ENCODE data around the gene RSPH1.

RSPH1 gene

DNA sequence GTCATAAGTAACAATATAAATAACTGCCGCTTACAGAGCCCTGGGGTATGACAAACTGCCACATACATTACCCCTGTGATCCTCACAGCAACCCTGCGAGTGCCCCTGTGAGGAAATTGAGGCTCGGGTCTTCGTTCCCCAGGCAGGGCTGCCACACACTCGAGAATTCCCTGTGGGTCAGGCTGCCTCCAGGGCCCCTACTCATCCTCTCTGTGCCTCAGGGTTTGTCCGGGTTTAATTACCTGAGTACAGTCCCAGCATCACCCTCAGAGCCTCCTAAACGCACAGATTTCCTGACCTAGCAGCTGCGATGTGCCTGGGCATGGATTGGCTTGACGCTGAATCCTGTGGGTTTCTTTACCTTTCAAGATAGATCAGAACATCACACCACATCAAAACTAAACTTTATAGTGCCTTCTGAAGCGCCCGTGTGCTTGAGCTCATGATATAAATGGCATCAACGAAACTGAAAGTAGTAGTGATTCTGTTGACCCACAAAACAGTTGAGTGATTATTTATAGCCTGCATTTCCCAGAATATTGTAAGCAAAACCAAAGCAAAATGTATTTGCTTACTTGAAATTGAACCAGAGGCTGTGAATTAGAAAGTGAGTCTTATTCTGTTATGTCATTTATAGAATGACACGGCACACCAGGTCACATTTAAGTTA is 31.6 kb upstream of the RSPH1 start:
- ChIA-PET CTCF (no interaction called here), POLR2A (no interaction called here)
- no peak for DNase-seq (ENCODE audit: extremely low spot score)
- TF ChIP-seq BHLHE40 (IDR thresholded peaks at IDR 0.05; ENCODE audit: borderline replicate concordance), result no peak
- TF ChIP-seq SUZ12 (IDR thresholded peaks at IDR 0.05), result no peak
- TF ChIP-seq ELF4 (IDR thresholded peaks at IDR 0.05), result no peak
- TF ChIP-seq FOXM1 (IDR thresholded peaks at IDR 0.05; ENCODE audit: borderline replicate concordance), result no peak
- no peak for TF ChIP-seq FOXK2 (IDR thresholded peaks at IDR 0.05)
- no peak for TF ChIP-seq SP1 (IDR thresholded peaks at IDR 0.05)
- no peak for TF ChIP-seq FOXA1 (IDR thresholded peaks at IDR 0.05)
- TF ChIP-seq LEF1 (IDR thresholded peaks at IDR 0.05; ENCODE audit: borderline replicate concordance), result no peak
- no peak for TF ChIP-seq NFRKB (IDR thresholded peaks at IDR 0.05)
- TF ChIP-seq TARDBP (IDR thresholded peaks at IDR 0.05), result no peak
- no peak for TF ChIP-seq HDGF (IDR thresholded peaks at IDR 0.05; ENCODE audit: borderline replicate concordance)
- no peak for TF ChIP-seq PKNOX1 (IDR thresholded peaks at IDR 0.05)
- no peak for TF ChIP-seq ARNT (IDR thresholded peaks at IDR 0.05)

- TF ChIP-seq SUZ12 (IDR thresholded peaks at IDR 0.05) (no peak), FOXM1 (IDR thresholded peaks at IDR 0.05; ENCODE audit: borderline replicate concordance) (no peak), ARNT (IDR thresholded peaks at IDR 0.05) (no peak), BHLHE40 (IDR thresholded peaks at IDR 0.05; ENCODE audit: borderline replicate concordance) (no peak), L3MBTL2 (conservative IDR thresholded peaks at IDR 0.05) (no peak), ELF4 (IDR thresholded peaks at IDR 0.05) (no peak), PKNOX1 (IDR thresholded peaks at IDR 0.05) (no peak), HDGF (IDR thresholded peaks at IDR 0.05; ENCODE audit: borderline replicate concordance) (no peak), FOXA1 (IDR thresholded peaks at IDR 0.05) (no peak), SP1 (IDR thresholded peaks at IDR 0.05) (no peak), ZNF384 (IDR thresholded peaks at IDR 0.05) (no peak), FOXK2 (IDR thresholded peaks at IDR 0.05) (no peak), LEF1 (IDR thresholded peaks at IDR 0.05; ENCODE audit: borderline replicate concordance) (no peak)
- DNase-seq (ENCODE audit: extremely low spot score), result no peak
- CTCF ChIA-PET, result no interaction called here
- POLR2A ChIA-PET, result no interaction called here
These were observed 31.1 kb upstream of the RSPH1 start for GRCh38 chr21:42527127-42527488.

DNA sequence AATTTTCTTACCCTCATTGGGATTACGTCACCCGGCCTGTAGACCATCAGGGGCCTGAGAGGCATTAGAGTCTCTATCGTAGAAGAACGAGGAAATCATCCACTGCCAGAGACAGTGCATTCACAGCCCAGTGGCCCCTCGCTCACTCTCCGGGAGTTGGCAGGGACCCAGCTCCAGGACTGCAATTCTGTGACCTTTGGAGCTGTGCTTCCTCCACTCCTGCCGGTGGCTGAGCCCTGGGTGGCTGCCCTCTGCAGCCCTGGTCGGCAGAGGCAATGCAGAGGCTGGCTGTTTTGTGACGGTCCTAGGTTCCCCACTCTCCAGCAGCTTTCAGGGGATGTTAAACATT is 30.3 kb upstream of the RSPH1 start:
- POLR2A ChIA-PET, result no interaction called here
- CTCF ChIA-PET, result no interaction called here
- TF ChIP-seq L3MBTL2 (conservative IDR thresholded peaks at IDR 0.05), result no peak
- TF ChIP-seq ELF4 (IDR thresholded peaks at IDR 0.05), result no peak
- no peak for TF ChIP-seq ZNF384 (IDR thresholded peaks at IDR 0.05)
- no peak for TF ChIP-seq CTBP1 (IDR thresholded peaks at IDR 0.05; ENCODE audit: borderline replicate concordance)
- no peak for TF ChIP-seq ARNT (IDR thresholded peaks at IDR 0.05)
- TF ChIP-seq LEF1 (IDR thresholded peaks at IDR 0.05; ENCODE audit: borderline replicate concordance), result no peak
- TF ChIP-seq SUZ12 (IDR thresholded peaks at IDR 0.05), result no peak
- no peak for TF ChIP-seq SP1 (IDR thresholded peaks at IDR 0.05)
- TF ChIP-seq HDGF (IDR thresholded peaks at IDR 0.05; ENCODE audit: borderline replicate concordance), result no peak
- TF ChIP-seq FOXA1 (IDR thresholded peaks at IDR 0.05), result no peak
- no peak for TF ChIP-seq TARDBP (IDR thresholded peaks at IDR 0.05)
- TF ChIP-seq BHLHE40 (IDR thresholded peaks at IDR 0.05; ENCODE audit: borderline replicate concordance), result no peak
- no peak for DNase-seq (ENCODE audit: extremely low spot score)

DNA sequence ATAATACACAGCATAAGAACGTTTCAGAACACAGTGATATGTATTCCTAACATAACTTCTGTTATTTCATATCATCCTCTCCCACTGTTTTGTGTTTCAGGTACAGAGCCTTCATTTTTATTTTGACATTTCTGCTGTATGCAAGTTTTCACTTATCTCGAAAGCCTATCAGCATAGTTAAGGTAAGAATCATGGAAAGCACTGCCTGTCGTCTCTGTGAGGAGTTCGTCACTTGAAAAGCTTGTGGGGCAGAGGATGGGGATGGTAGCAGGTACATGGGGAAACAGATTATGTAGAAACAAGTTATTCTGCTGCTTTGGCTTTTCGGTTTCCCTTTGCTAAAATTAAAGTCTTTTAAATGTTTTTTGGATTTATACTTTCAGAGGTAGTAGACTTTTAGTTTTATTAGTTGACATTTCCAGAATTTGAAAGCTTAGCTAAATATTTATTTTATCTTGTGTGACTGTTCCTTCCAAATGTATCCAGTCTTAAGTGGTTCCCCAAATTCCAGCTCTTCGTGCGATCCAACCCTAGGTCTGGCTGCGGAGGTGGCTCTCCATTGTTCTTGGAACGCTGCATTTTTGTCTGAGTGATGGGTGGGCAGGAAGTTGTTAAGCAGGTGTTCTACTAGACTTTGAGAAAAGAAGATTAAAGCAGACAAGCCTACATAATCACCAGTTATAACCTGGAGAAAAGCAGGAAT is 29.8 kb upstream of the RSPH1 start:
- TF ChIP-seq LEF1 (IDR thresholded peaks at IDR 0.05; ENCODE audit: borderline replicate concordance), result no peak
- TF ChIP-seq L3MBTL2 (conservative IDR thresholded peaks at IDR 0.05), result no peak
- TF ChIP-seq TARDBP (IDR thresholded peaks at IDR 0.05), result no peak
- TF ChIP-seq FOXA1 (IDR thresholded peaks at IDR 0.05), result no peak
- no peak for TF ChIP-seq BHLHE40 (IDR thresholded peaks at IDR 0.05; ENCODE audit: borderline replicate concordance)
- TF ChIP-seq NFRKB (IDR thresholded peaks at IDR 0.05), result no peak
- TF ChIP-seq CTBP1 (IDR thresholded peaks at IDR 0.05; ENCODE audit: borderline replicate concordance), result no peak
- TF ChIP-seq FOXM1 (IDR thresholded peaks at IDR 0.05; ENCODE audit: borderline replicate concordance), result no peak
- TF ChIP-seq ELF4 (IDR thresholded peaks at IDR 0.05), result no peak
- TF ChIP-seq ARNT (IDR thresholded peaks at IDR 0.05), result no peak
- no peak for TF ChIP-seq FOXK2 (IDR thresholded peaks at IDR 0.05)
- TF ChIP-seq ZNF384 (IDR thresholded peaks at IDR 0.05), result no peak
- no peak for TF ChIP-seq SP1 (IDR thresholded peaks at IDR 0.05)
- CTCF ChIA-PET, result no interaction called here
- DNase-seq (ENCODE audit: extremely low spot score), result no peak
- POLR2A ChIA-PET, result no interaction called here

DNA sequence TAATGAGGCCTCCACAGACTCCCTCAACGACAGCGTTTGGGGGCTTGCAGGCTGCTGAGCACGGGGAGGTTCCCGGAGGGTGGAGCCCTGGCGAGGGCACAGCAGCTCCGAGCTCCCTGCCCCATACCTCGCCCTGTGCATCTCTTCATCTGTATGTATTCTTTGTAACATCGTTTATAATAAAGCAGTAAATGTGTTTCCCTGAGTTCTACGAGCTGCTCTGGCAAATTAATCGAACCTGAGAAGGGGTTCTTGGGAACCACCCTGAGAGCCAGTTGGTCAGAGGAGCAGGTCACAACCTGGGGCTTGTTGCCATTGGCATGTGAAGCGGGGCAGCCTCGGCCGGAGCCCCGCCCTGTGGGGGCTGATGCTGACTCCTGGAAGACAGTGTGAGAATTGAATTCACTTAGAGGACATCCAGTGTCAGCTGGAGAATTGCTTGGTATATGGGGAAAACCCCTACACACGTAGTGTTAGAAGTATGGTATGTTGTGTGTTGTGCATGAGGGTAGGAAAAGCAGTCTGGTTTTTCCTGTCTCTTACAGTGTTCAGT is 29.1 kb upstream of the RSPH1 start:
- POLR2A ChIA-PET, result no interaction called here
- no peak for DNase-seq (ENCODE audit: extremely low spot score)
- TF ChIP-seq ARNT (IDR thresholded peaks at IDR 0.05), result no peak
- no peak for TF ChIP-seq SP1 (IDR thresholded peaks at IDR 0.05)
- TF ChIP-seq ELF4 (IDR thresholded peaks at IDR 0.05), result no peak
- CTCF ChIA-PET, result no interaction called here

DNA sequence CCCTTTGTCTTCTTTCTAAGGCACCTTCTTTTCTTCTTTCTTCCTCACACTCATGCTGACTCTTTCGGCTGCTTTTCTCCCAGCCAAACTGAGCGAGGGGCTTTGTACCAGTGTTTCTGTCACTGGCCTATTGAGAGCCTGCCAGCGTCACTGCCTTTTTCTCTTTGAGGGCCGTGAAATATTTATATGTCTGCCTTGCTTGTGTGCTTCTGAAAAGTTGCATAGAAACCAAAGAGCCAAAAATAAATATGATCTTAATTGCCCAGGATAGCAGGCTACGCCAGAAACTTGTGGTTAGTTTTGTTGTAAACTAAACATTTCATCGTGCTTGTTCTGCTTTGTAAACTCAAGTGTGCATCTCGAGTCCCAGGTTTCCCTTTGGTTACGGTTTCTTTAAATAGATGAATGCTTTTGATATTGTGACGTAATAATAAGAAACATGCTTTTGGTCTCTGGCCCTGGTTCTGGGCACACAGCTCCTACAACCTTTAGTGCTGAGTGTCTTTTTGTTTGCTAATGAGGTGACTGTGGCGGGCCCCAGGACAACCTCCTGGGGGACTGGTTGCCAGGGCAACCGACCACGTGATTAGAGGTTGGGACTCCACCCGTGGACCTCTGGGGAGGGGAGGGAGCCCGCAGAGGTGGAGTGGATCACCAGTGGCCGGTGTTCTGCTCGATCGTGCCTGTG is 28.5 kb upstream of the RSPH1 start:
- no peak for DNase-seq (ENCODE audit: extremely low spot score)
- ChIA-PET CTCF (no interaction called here), POLR2A (interaction anchor here (1.0 kb wide), 1 partner anchor 12 kb away, joined by 3 read pairs; no protein-coding TSS in a partner anchor)
- no peak for TF ChIP-seq SP1 (IDR thresholded peaks at IDR 0.05)
- no peak for TF ChIP-seq PKNOX1 (IDR thresholded peaks at IDR 0.05)
- no peak for TF ChIP-seq BHLHE40 (IDR thresholded peaks at IDR 0.05; ENCODE audit: borderline replicate concordance)
- TF ChIP-seq NFRKB (IDR thresholded peaks at IDR 0.05), result no peak
- TF ChIP-seq LEF1 (IDR thresholded peaks at IDR 0.05; ENCODE audit: borderline replicate concordance), result no peak
- no peak for TF ChIP-seq HDGF (IDR thresholded peaks at IDR 0.05; ENCODE audit: borderline replicate concordance)
- no peak for TF ChIP-seq ELF4 (IDR thresholded peaks at IDR 0.05)
- no peak for TF ChIP-seq FOXM1 (IDR thresholded peaks at IDR 0.05; ENCODE audit: borderline replicate concordance)
- no peak for TF ChIP-seq CTBP1 (IDR thresholded peaks at IDR 0.05; ENCODE audit: borderline replicate concordance)
- no peak for TF ChIP-seq TARDBP (IDR thresholded peaks at IDR 0.05)
- no peak for TF ChIP-seq L3MBTL2 (conservative IDR thresholded peaks at IDR 0.05)
- no peak for TF ChIP-seq ARNT (IDR thresholded peaks at IDR 0.05)
- no peak for TF ChIP-seq ZNF384 (IDR thresholded peaks at IDR 0.05)
- no peak for TF ChIP-seq SUZ12 (IDR thresholded peaks at IDR 0.05)
- TF ChIP-seq FOXA1 (IDR thresholded peaks at IDR 0.05), result no peak
- TF ChIP-seq FOXK2 (IDR thresholded peaks at IDR 0.05), result no peak

Measured in HEK293T (cell line).